ENCODE results near the gene GOLGA7B. TPM values are rescaled to one million over a fixed set of nuclear protein-coding genes. Genes with fewer than 3 reads are reported as not detected.
"Not testable (repeated sequence)": the region's sequence is repeated elsewhere in the genome, so short reads cannot be mapped to it uniquely, and the experiment has no call there.

Gene GOLGA7B
- total RNA-seq, 1 experiment from 2014 or later, result 0.02 TPM

DNA sequence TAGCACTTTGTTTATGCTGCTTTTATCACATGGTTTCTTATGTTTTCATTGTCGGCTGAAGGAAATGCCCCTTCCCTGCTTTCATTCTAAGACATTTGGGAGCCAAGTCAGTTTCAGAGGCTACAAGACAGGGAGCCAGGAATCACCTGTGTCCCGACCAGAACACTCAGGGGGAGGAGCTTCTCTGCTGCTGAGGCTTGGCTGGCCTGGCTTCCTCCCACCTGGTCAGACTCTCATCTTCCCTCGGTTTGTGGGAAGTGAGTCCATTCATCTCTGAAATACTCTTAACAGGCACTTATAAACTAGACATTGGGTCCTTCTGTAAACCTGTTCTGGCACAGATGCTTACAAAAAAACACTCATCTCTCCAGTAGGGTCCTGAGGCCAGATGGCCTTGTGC, 19.6 kb upstream of the GOLGA7B start:
- DNase-seq (ENCODE audit: extremely low read depth, low read depth), result no peak

DNA sequence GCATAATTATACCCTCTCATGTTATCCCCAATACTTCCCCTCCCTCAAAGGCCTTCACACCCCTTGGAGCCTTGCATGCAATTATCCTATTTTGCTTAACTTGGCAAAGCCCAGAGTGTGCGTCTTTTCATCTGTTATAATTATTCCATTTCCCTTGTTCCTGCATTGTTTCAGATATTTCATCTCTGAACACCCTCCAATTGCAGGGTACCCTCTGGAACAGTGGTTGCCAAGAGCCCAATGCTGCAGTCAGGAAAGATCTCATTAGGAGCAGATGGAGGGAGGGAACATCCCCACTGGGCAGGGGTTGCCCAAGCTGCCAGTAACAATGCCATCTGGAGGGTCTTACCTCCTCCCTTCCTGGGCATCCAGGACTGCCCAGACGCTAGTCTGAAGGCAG, 18.4 kb upstream of the GOLGA7B start:
- DNase-seq (ENCODE audit: extremely low read depth, low read depth), result no peak

DNA sequence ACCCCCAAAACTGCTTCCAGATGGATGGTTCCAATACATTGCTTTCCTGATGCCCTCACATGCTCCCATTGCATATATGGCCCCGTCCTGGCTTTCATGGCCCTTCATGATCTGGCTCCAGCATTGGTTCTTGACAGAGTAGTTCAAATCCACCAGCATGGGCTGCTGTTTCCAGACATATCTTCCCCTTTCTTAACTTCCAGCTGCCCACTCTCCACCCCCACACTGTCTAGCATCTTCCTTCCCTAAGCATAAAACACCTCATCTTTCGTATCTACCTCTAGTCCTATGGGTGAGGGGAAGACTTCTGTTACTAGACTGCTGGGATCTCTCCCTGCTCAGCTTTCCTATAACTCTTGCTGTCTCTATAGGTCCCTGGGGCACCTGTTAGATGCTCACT, 13.2 kb upstream of the GOLGA7B start:
- no peak for DNase-seq (ENCODE audit: extremely low read depth, low read depth)

DNA sequence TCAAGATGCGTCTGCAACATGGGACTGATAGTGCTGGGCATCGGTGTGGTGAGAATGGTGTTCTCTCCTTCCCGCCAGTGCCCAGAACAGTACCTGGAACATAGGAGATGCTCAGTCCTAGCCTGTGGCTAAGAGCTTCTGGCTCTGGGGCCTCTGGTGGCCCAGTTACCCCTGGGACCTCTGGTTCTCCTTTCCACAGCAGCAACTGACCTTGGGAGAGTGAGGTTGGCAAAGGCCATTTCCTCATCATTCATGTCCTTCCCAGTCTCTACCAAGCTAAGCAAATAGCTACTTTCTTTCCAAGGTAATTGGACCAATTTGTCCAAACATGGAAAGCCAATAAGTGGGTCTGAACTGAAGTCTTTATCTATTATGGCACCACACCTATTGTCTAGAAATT, 11.6 kb upstream of the GOLGA7B start:
- no peak for DNase-seq (ENCODE audit: extremely low read depth, low read depth)

DNA sequence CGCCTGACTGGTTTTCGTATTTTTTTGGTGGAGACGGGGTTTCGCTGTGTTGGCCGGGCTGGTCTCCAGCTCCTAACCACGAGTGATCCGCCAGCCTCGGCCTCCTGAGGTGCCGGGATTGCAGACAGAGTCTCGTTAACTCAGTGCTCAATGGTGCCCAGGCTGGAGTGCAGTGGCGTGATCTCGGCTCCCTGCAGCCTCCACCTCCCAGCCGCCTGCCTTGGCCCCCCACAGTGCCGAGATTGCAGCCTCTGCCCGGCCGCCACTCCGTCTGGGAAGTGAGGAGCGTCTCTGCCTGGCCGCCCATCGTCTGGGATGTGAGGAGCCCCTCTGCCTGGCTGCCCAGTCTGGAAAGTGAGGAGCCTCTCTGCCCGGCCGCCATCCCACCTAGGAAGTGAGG, 8.5 kb upstream of the GOLGA7B start:
- DNase-seq (ENCODE audit: extremely low read depth, low read depth), result not testable (repeated sequence)

DNA sequence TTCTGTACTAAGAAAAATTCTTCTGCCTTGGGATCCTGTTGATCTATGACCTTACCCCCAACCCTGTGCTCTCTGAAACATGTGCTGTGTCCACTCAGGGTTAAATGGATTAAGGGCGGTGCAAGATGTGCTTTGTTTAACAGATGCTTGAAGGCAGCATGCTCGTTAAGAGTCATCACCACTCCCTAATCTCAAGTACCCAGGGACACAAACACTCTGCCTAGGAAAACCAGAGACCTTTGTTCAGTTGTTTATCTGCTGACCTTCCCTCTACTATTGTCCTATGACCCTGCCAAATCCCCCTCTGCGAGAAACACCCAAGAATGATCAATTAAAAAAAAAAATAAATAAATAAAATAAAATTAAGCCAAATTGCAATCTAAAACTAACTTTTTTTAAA, 7.5 kb upstream of the GOLGA7B start:
- DNase-seq (ENCODE audit: extremely low read depth, low read depth), result not testable (repeated sequence)

DNA sequence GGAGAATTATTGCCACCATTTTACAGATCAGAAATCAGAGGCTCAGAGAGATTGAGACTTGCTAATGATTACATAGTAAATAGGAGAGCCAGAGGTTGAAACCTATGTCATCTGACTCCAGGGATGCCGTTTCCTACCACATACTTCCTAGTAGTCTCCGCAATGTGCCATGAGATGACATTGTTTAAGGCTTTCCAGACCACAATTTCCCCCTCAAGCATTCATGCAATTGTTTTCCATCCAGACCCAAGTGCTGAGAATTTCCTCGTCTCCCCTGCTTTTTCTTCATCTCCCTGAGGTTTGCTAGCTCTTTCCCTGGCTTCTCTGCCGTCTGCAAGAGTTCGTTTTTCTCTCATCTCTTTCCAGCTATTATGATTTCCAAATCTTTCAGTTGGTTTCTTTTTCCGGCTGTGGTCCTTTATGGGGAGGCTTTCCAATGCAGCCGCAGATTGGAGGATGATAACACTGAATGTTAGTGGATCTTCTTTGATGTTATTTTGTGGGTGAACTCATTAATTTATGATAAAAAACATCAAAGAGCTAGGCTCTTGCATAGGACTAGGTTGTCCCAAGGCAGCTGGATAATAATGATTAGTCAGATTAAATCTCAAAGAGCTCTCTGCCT, 6.9 kb upstream of the GOLGA7B start:
- no peak for DNase-seq (ENCODE audit: extremely low read depth, low read depth)

DNA sequence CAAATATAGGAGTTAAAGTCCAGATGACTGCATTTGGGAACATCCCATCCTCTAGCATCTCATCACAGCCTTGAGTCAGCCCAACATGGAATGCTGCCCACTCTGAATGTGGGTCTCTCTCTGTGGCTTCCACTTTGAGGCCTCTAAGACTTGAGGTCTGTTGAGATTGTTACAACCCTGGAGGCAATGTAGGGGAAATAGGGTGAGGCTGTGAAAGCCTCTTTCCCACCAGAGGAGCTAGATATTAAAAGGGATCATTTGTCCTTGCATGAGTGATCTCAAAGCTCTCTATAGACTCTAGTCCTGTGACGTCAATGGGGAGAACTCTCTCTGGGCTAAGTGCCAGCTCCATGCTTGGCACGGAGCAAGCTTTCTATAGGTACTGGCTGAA, 6.4 kb upstream of the GOLGA7B start:
- peak; percentile 36 for DNase-seq (ENCODE audit: extremely low read depth, low read depth)

DNA sequence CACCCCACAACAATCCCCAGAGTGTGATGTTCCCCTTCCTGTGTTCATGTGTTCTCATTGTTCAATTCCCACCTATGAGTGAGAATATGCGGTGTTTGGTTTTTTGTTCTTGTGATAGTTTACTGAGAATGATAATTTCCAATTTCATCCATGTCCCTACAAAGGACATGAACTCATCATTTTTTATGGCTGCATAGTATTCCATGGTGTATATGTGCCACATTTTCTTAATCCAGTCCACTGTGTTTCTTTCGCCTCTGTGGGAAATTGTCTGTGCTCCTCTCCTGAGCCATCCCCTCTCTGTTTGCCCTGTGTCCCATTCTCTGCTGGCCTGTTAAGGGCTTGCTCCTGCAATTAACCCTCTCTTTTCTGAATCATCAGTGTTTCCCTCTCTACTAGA, 5.7 kb upstream of the GOLGA7B start:
- DNase-seq (ENCODE audit: extremely low read depth, low read depth), result not testable (repeated sequence)

DNA sequence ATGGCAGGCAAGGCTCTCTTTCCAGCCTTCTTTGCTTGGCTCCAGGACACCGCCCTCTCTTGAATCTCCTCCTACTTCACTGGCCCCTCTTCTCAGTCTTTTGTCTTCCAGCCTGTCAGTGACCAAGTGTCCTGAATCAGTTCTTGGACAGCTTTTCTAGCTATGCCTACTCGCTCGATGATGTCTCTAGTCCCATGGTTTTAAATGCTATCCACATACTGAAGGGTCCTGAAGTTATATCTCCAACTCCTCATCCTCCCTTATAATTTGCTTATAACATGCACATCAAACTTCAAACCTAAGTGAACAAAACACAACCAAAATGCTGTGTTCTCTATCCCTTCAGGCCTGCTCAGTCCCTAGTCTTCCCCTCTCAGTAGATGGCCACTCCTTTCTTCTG, 5.0 kb upstream of the GOLGA7B start:
- no peak for DNase-seq (ENCODE audit: extremely low read depth, low read depth)

DNA sequence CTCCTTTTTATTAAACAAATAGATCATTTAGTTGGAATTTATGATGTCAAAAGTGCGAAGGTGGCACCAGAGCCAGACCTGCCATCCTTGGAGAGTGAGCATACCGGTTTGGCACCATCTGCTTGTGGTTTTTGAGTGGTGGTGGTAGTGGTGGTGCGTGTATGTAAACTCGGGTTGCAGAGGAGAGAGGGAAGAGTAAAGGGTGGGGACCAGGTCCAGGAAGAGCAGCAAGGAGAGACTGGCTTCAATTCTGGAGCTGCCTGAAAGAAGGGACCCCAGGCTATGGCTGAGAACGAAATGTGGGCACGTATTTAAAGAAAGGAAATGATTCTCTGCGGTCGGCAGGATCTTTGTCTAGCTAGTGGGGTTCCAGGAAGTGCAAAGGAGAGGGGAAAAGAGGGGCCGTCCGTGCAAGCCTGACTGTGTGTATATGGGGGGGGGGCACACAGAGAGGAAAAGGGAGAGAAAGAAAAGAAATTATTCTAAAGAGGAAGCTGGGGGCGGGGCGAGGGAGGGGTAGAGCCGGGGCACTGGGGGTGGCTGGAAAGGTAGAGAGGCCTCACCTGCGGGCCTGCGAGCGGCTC, 448 bp upstream of the GOLGA7B start:
- DNase-seq (ENCODE audit: extremely low read depth, low read depth), result no peak

DNA sequence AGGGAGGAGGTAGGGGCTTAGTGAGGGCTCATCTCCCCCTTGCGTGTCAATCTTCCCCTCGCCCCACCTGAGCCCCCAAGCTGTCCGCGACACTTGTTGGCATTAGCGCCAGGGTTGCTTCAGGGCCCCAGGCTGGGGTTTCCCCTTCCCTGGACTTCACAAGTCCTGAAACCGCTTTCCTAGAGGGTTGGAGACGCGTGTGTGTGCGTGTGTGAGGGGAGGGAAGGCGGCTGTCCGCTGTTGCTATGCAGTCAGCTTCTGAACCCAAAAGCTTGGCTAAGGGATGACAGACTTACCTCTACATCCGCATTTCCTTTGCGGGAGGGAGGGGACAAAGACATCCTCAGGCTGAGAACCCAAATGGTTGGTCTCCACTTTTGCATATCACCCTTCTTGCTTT, 803 bp downstream of the GOLGA7B start:
- DNase-seq (ENCODE audit: extremely low read depth, low read depth), result no peak

DNA sequence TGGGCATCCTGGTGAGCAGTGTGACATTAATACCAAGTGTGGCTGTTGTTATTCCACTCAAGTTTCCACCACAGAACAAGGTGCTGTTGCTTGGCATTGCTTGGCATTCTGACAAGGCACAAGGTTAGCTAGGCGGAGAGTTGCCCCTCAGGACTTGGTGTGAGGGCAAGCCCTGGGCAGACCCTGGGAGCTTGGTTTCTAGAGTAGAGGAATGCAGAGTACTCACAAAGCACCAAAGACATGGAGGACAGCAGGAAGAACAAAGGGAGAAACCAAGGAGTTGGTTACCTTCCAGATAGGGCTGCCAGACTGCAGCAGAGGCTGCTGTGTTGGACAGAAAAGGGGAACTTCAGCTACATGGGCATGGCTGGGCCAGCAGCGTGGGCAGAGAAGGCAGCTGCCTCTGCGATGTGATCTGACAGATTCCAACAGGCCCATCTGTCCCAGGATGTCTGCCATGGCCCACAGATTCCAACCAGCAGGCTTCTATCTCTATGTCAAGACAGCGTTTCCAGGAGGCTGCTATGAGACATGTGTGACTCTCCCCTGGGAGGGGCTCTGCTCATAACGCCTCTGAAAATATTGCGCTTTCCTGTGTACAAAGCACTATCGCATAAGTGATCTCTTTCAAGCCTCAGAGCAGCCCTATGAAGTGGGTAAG, 1.8 kb downstream of the GOLGA7B start:
- DNase-seq (ENCODE audit: extremely low read depth, low read depth), result no peak

DNA sequence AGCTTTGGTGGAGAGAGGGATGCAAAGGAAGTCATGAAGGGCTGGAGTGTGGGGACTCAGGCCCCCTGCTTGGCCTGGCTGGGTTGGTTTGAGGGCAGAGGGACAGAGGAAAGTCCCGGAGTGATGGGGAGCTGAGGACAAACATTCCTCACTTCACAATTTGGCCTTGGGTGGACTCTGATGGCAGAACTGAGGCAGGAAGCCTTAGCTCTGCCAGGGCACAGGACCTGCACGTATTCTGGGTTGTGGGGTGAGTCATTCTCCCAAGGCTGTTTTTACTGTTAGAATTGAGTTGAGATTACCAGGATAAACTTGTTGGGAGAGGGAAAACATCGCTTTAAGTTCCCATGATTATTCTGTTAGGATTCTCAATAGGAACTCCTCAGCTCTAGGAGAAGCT, 2.6 kb downstream of the GOLGA7B start:
- no peak for DNase-seq (ENCODE audit: extremely low read depth, low read depth)

DNA sequence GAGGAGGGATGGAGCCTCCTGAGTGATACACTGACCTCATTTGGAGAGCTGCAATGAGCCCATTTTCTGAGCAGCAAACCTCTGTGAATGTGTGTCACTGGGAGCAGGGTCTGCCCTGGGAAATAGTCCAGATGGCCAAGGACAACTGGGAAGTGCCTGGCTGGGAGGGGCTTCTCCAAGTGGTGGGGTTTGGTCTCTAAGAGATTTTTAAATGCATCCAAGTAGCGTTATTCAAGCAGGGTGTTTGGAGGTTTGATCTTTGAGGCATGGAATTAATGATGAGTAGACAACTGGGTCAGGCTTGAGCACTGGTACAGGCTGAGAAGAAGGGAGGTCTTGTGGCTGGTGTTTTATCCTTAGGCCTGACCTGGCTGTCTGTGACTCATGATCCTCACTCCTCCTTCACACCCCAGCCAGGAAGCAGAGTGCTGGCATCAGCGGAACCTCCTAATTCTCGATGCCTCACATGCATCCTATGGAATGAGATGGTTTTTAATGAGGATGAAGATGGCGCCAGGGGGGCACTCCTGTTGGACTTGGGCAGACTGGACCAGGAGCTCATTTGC, 3.3 kb downstream of the GOLGA7B start:
- no peak for DNase-seq (ENCODE audit: extremely low read depth, low read depth)

DNA sequence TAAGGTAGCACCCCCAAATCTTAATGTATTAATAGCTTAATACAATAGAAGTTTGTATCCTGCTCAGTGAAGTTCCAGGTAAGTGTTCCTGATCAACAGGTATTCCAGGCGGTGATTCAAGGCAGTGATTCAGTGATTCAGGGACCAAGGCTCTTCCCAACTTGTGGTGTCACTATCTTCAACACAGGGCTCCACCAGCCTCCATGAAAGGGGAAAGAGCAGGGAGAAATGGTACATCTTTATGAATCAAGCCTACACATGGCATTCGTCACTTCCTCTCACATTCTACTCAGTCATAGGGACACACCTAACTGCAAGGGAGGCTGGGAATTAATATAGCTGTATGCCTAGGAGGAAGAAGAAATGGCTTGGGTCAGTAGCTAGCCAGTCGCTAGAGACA, 5.1 kb downstream of the GOLGA7B start:
- no peak for DNase-seq (ENCODE audit: extremely low read depth, low read depth)

DNA sequence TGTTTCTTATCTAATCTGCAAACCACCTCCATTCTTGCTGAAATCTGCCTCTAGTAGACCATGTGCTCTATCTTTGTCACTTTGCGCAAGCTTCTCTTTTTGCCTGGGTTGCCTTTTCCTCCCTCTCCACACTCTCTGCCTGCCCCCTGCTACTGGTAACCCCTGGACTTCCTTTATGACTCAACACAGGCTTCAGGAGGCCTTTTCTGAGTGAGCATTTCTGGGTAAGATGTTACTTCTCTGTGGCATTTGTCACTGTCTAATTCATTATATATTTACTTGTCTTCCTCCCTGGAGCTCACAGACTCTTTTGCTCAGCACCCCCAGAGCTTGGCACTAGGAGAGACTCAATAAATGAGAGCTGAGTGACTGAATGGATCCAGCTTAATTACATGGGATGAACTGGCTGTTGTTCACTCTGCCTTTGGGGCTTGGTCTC, 8.4 kb downstream of the GOLGA7B start:
- DNase-seq (ENCODE audit: extremely low read depth, low read depth), result no peak

DNA sequence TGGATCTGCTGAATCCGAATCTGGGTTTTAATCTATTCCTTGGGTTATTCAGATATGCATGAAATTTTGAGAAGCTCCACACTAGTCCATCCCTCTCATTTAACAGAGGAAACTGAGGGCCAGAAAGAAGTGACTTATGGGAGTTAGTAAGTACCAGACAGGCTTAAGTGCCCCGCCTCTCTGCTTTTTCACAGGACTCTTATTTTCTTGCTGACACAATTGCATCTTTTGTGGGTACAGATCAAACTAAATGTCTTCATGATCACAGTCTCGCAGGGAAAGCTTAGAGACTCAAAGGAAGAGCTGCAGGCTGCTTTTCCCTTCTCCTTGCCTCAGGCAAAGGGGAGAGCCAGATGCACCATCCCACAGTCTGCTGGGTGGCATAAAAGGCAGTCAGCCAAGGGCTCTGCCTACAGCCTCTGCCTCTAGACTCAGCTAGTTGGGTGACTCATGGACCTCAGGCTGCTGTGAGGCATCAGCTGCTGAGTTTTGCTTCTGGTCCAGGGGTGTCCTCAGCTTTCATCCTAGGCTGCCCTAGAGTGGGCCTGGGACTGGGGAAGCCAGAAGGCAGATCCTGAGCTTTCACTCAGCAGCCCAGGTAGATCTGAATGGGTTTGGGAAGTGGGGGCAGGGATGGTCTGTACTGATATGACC, 11.6 kb downstream of the GOLGA7B start:
- DNase-seq (ENCODE audit: extremely low read depth, low read depth), result peak; percentile 11

DNA sequence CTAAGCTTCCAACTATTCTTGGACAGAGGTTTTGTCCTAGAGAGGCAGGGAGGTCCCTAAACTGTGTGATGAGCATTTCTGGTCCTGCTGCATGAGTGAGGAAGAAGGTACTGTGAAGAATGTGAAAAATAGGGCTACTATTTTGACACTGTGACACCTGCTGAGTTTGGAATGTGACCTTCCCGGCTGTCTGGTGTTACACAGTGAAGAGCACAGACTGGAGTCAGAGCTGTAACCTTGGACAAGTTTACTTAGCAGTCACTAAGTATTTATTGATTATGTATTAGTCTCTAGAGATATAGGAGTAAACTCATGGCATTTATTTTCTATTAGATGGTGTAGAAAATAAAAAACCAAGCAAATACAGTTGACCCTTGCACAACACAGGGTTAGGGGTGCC, 12.3 kb downstream of the GOLGA7B start:
- no peak for DNase-seq (ENCODE audit: extremely low read depth, low read depth)

DNA sequence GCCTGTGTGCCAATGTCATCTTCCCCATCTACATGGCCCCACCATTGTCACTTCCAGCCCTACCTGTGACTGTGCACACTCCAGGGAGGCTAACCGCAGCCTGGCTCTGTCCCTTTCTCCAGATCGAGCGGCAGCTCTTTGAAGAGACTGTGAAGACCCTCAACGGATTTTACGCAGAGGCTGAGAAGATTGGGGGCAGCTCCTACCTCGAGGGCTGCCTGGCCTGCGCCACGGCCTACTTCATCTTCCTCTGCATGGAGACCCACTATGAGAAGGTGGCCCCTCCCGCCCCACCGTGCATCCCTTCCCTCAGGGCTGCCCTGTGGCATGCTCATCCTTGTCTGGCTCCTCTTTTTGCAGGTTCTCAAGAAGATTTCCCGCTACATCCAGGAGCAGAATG, 14.2 kb downstream of the GOLGA7B start:
- DNase-seq (ENCODE audit: extremely low read depth, low read depth), result no peak

DNA sequence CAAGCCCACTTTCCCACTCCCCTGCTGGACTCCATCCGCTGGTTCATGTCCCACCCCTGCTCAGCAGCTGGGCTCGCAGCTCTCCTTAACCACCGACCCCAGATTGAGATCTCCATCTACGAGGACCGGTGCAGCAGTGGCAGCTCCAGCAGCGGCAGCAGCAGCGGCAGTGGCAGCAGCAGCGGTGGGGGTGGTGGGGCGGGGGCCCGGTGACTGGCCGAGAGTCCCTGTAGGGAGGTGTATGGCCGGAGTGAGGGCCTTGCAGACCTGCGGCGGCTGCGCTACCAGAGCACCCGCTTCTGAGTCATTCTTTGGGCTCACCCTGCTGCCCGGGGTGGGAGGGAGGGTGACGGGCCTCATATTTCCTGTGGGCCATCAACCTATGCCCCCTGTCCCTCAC, 15.8 kb downstream of the GOLGA7B start:
- no peak for DNase-seq (ENCODE audit: extremely low read depth, low read depth)
